Astrocyte of the cerebellum (primary cell): ENCODE data around the gene NDC1.

Source experiments
- DNase-seq: peaks from one replicate; pipeline ENCODE4 v3.0.0-alpha.2; 2011; ENCODE audit warnings: low read depth
- H3K4me3 ChIP-seq: 2 replicates; pipeline ENCODE4 v1.5.1; 2011; ENCODE audit warnings: mild to moderate bottlenecking, low read depth, low read length, moderate library complexity
- CTCF ChIP-seq: IDR thresholded peaks from 2 replicates; pipeline ENCODE4 v1.5.1; 2012; ENCODE audit warnings: low read length, low read depth, moderate library complexity, mild to moderate bottlenecking; ENCODE audit errors: missing control alignments
- in situ Hi-C: cut with HindIII; loops from 2 replicates; pipeline ENCODE4 v1.10.0; 2017; ENCODE audit warnings: low sequenced_read_pairs

The NDC1 gene

GRCh38 chr1:53769780-53770179 lies 68.3 kb downstream of the NDC1 start:
- no peak overlapping the region for H3K4me3 ChIP-seq
- TF ChIP-seq CTCF = no peak
- no peak for DNase-seq
- in situ Hi-C loops = no loop called here

GRCh38 chr1:53769184-53769583 lies 68.9 kb downstream of the NDC1 start:
- DNase-seq = no peak
- H3K4me3 ChIP-seq = no peak overlapping the region
- TF ChIP-seq CTCF = no peak
- in situ Hi-C loops = no loop called here

- in situ Hi-C loops = no loop called here
- no peak for TF ChIP-seq CTCF
- DNase-seq = peak; percentile 22
Measured at GRCh38 chr1:53766831-53767405, 71.2 kb downstream of the NDC1 start.

GRCh38 chr1:53766194-53766742 lies 71.8 kb downstream of the NDC1 start:
- in situ Hi-C loops = no loop called here
- no peak overlapping the region for H3K4me3 ChIP-seq
- no peak for DNase-seq
- TF ChIP-seq CTCF = no peak

More at GRCh38 chr1:53766831-53767405, 71.2 kb downstream of the NDC1 start:
- H3K4me3 ChIP-seq = no peak overlapping the region

GRCh38 chr1:53765657-53766056 lies 72.4 kb downstream of the NDC1 start:
- no peak for TF ChIP-seq CTCF
- no peak for DNase-seq
- in situ Hi-C loops = no loop called here
- no peak overlapping the region for H3K4me3 ChIP-seq

GRCh38 chr1:53763911-53764310 lies 74.2 kb downstream of the NDC1 start:
- no peak for DNase-seq
- TF ChIP-seq CTCF = no peak
- in situ Hi-C loops = no loop called here
- no peak overlapping the region for H3K4me3 ChIP-seq
